ENCODE measurements around the gene PRMT9. TPM values are rescaled to one million over a fixed set of nuclear protein-coding genes. Genes with fewer than 3 reads are reported as not detected.
A peak's percentile ranks its signal among the peaks of the same experiment; 100 is the strongest.

Gene PRMT9
- total RNA-seq, 4 donors from 2014 or later = 22.9 to 28.3 (median 26.2) TPM

- DNase-seq = no peak
- Histone ChIP-seq H3K4me3 (replicated peaks in 1 of 3) (no peak overlapping the region), H3K36me3 (no peaks in the 10 kb centered on the region), H3K27me3 (no peaks in the 10 kb centered on the region), H3K27ac (no peak overlapping the region), H3K4me1 (peaks cover 6 to 29% of the 10 kb centered on the region in 2 donors), H3K9me3 (no peaks in the 10 kb centered on the region)
- WGBS, 2 donors = 93 to 95% methylated on average over 1 of the region's 1 CpG
- TF ChIP-seq POLR2A (IDR thresholded peaks at IDR 0.05) = no peak
- TF ChIP-seq, protein P1, sequence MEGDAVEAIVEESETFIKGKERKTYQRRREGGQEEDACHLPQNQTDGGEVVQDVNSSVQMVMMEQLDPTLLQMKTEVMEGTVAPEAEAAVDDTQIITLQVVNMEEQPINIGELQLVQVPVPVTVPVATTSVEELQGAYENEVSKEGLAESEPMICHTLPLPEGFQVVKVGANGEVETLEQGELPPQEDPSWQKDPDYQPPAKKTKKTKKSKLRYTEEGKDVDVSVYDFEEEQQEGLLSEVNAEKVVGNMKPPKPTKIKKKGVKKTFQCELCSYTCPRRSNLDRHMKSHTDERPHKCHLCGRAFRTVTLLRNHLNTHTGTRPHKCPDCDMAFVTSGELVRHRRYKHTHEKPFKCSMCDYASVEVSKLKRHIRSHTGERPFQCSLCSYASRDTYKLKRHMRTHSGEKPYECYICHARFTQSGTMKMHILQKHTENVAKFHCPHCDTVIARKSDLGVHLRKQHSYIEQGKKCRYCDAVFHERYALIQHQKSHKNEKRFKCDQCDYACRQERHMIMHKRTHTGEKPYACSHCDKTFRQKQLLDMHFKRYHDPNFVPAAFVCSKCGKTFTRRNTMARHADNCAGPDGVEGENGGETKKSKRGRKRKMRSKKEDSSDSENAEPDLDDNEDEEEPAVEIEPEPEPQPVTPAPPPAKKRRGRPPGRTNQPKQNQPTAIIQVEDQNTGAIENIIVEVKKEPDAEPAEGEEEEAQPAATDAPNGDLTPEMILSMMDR (IDR thresholded peaks at IDR 0.05) = no peak
- intact Hi-C loops (cut with DNase I) = loop anchor here (10.0 kb wide), 1 partner anchor 266 kb away; no protein-coding TSS in a partner anchor
Measured at GRCh38 chr4:147599206-147599605, 84.8 kb downstream of the PRMT9 start.

DNA sequence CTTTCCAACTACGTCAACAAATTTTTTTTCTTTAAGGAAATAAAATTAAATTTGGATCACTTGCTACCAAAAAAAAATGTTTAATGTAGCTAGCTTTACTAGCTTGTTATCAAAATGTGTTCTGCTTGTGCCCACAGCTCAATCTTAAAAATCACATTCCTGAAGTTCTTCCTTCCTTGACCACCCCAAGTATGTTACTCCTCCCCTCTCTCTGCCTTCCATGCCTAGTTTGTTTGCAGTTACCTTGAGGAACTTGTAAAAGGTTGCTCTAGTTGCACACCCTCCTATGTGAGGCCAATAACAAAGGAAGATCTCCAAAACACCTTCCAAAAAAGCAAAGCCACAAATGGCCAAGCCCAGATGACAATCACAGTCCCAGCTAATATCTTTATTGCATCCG is 86.4 kb downstream of the PRMT9 start:
- WGBS, 2 donors = 65 to 79% methylated on average over 2 of the region's 2 CpGs
- DNase-seq = peak; percentile 11 to 12
- intact Hi-C loops (cut with DNase I) = loop anchor here (10.0 kb wide), 1 partner anchor 267 kb away; no protein-coding TSS in a partner anchor
- Histone ChIP-seq H3K36me3 (no peaks in the 10 kb centered on the region), H3K9me3 (no peaks in the 10 kb centered on the region), H3K4me1 (peaks cover 6 to 29% of the 10 kb centered on the region in 2 donors), H3K27ac (peak overlapping the region; percentile 81 to 94 (median 86)), H3K27me3 (no peaks in the 10 kb centered on the region), H3K4me3 (replicated peaks in 1 of 3) (no peak overlapping the region)
- TF ChIP-seq, protein P1 (IDR thresholded peaks at IDR 0.05) = peak in 1 of 6 experiments; percentile 2
- no peak for TF ChIP-seq POLR2A (IDR thresholded peaks at IDR 0.05)

- Histone ChIP-seq H3K9me3 (no peaks in the 10 kb centered on the region), H3K4me3 (replicated peaks in 1 of 3) (no peak overlapping the region), H3K36me3 (no peaks in the 10 kb centered on the region), H3K27ac (peak overlapping the region; percentile 81 to 94 (median 86)), H3K27me3 (no peaks in the 10 kb centered on the region), H3K4me1 (peaks cover 6 to 29% of the 10 kb centered on the region in 2 donors)
- DNase-seq = peak; percentile 87 to 93
- intact Hi-C loops (cut with DNase I) = loop anchor here (10.0 kb wide), 1 partner anchor 268 kb away; no protein-coding TSS in a partner anchor
- TF ChIP-seq, protein P1 (IDR thresholded peaks at IDR 0.05) = no peak
- no peak for TF ChIP-seq POLR2A (IDR thresholded peaks at IDR 0.05)
- WGBS, 2 donors = 37 to 43% methylated on average over 1 of the region's 1 CpG
Measured at GRCh38 chr4:147596981-147597380, 87.0 kb downstream of the PRMT9 start.

DNA sequence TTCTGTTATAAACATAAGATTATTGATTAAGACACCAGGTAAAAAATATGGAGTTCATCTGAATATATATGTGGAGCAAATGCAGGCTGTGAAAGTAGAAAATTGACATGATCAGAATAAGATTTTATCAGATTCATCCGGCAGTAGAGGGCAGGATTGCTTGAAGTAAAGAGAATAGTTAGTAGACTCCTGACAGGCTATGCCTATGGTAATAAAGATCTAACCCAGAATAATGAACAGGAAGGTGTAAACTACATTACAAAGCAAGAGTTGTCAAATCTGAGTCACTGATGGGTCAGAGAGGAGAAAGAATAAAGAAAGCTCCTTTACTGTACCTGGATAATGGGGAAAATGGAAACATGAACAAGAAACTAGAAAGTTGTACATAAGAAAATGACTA is 87.6 kb downstream of the PRMT9 start:
- TF ChIP-seq POLR2A (IDR thresholded peaks at IDR 0.05) = no peak
- TF ChIP-seq, protein P1 (IDR thresholded peaks at IDR 0.05) = peak in 3 of 6 experiments; percentile 29 to 35 (median 30)
- H3K27me3 ChIP-seq = no peaks in the 10 kb centered on the region
- WGBS, 2 donors = 63 to 66% methylated on average over 1 of the region's 1 CpG
- H3K9me3 ChIP-seq = no peaks in the 10 kb centered on the region
- DNase-seq = no peak
- peak overlapping the region; percentile 81 to 94 (median 86) for H3K27ac ChIP-seq
- intact Hi-C loops (cut with DNase I) = loop anchor here (10.0 kb wide), 1 partner anchor 268 kb away; no protein-coding TSS in a partner anchor
- peaks cover 6 to 29% of the 10 kb centered on the region in 2 donors for H3K4me1 ChIP-seq
- no peak overlapping the region for H3K4me3 ChIP-seq (replicated peaks in 1 of 3)
- no peaks in the 10 kb centered on the region for H3K36me3 ChIP-seq

DNA sequence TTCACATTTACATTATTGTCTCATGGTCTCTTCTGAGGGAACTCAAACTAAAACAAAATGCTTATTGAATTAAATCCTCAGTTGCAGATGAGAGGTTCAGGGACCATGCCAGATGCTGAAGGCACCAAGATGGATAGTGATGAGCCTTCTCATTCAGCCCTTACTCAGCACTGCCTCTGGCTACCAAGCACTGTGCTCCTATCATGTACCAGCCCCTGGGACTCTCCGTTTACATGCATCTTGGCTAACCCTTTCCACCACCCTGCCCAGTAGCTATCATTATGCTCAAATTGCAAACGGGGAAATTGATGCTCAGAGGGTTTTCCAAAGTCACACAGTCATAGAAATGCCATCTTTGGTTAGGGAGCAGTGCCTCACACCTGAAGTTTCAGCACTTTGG is 89.4 kb downstream of the PRMT9 start:
- no peak overlapping the region for H3K27ac ChIP-seq
- no peaks in the 10 kb centered on the region for H3K27me3 ChIP-seq
- peaks cover 6 to 31% of the 10 kb centered on the region in 2 donors for H3K4me1 ChIP-seq
- no peaks in the 10 kb centered on the region for H3K36me3 ChIP-seq
- intact Hi-C loops (cut with DNase I) = loop anchor here (5.0 to 10.0 kb wide), 2 partner anchors 77 to 270 kb away; no protein-coding TSS in a partner anchor
- no peak overlapping the region for H3K4me3 ChIP-seq (replicated peaks in 1 of 3)
- TF ChIP-seq POLR2A (IDR thresholded peaks at IDR 0.05) = no peak
- no peak for DNase-seq
- WGBS, 2 donors = 76 to 85% methylated on average over 2 of the region's 2 CpGs
- no peaks in the 10 kb centered on the region for H3K9me3 ChIP-seq
